Gastrocnemius medialis (tissue), 4 donors: ENCODE data around the gene VPS37C.
"Not testable (repeated sequence)": the region's sequence is repeated elsewhere in the genome, so short reads cannot be mapped to it uniquely, and the experiment has no call there.

Experiments
- CTCF ChIP-seq, 5 experiments: fragments of 450-650 bp in 3 of 5; fragments of 200-600 bp in 2 of 5; sonication (generic) in 2 of 5; IDR thresholded peaks in 4 of 5; conservative IDR thresholded peaks in 1 of 5; 1 replicate in 4 of 5; 2 replicates in 1 of 5; pipeline ENCODE4 v1.5.1; 2016 to 2019; ENCODE audit warnings: antibody characterized with exemption in 5 of 5, mild to moderate bottlenecking in 3 of 5, moderate library complexity in 3 of 5
- POLR2A ChIP-seq, 2 donors: fragments of 450-650 bp; IDR thresholded peaks; one replicate each; pipeline ENCODE4 v1.6.1; 2017; ENCODE audit warnings: antibody characterized with exemption in 2 of 2, mild to moderate bottlenecking in 2 of 2, moderate library complexity in 2 of 2

- not testable (repeated sequence) for TF ChIP-seq CTCF (IDR thresholded peaks at IDR 0.05 in 4 of 5, conservative IDR thresholded peaks at IDR 0.05 in 1 of 5); POLR2A (IDR thresholded peaks at IDR 0.05)
Observed at GRCh38 chr11:61202950-61203746, 41.9 kb upstream of the VPS37C start, which contains the start of gene PGA3.
